Panc1 (cell line): Measurements from ENCODE around the gene CLIC1.
A peak's percentile ranks its signal among the peaks of the same experiment; 100 is the strongest.

Experiments
- CTCF ChIP-seq: fragments of 450-650 bp; IDR thresholded peaks from 2 replicates; pipeline ENCODE4 v1.5.1; 2017; ENCODE audit warnings: mild to moderate bottlenecking
- POLR2AphosphoS5 ChIP-seq: IDR thresholded peaks from 2 replicates; pipeline ENCODE4 v1.6.1; 2012; ENCODE audit warnings: mild to moderate bottlenecking, low read depth, low read length, moderate library complexity
- REST ChIP-seq, 2 experiments: IDR thresholded peaks; 2 replicates each; pipeline ENCODE4 v1.6.1; 2011 to 2012; ENCODE audit warnings: low read depth in 2 of 2, control low read depth in 1 of 2, low read length in 1 of 2, mild to moderate bottlenecking in 1 of 2, moderate library complexity in 1 of 2; ENCODE audit not compliant: insufficient read depth in 1 of 2
- SIN3A ChIP-seq: IDR thresholded peaks from 2 replicates; pipeline ENCODE4 v1.6.1; 2012; ENCODE audit warnings: low read depth, mild to moderate bottlenecking, low read length, moderate library complexity, borderline replicate concordance; ENCODE audit not compliant: insufficient read depth

- no peak for TF ChIP-seq REST (IDR thresholded peaks at IDR 0.05; ENCODE audit: insufficient read depth in 1 of 2, low read depth in 2 of 2, low read length in 1 of 2)
- no peak for TF ChIP-seq CTCF
- TF ChIP-seq SIN3A, result peak; percentile 86
- peak; percentile 99 for TF ChIP-seq POLR2AphosphoS5
Measured at GRCh38 chr6:31729979-31730630, 6.2 kb downstream of the CLIC1 start.
